ENCODE results near the gene SERP2. TPM values are rescaled to one million over a fixed set of nuclear protein-coding genes. Genes with fewer than 3 reads are reported as not detected.

SERP2 gene
- total and polyA plus RNA-seq, 10 donors = 0.38 to 3.7 (median 1.1) TPM; not detected in 3

- Histone ChIP-seq H3K4me1 (peaks cover 0 to 7% (median 0%) of the 10 kb centered on the region in 6 donors), H3K27ac (no peak overlapping the region), H3K4me3 (no peak overlapping the region), H3K27me3 (replicated peaks in 1 of 7) (peaks cover 0 to 20% (median 0%) of the 10 kb centered on the region in 7 donors), H3K9me3 (no peaks in the 10 kb centered on the region), H3K36me3 (no peaks in the 10 kb centered on the region)
- intact Hi-C loops (cut with DNase I; ENCODE audit: low total_unique reads) = no loop called here
- TF ChIP-seq POLR2AphosphoS5 (IDR thresholded peaks at IDR 0.05) (no peak), POLR2A (IDR thresholded peaks at IDR 0.05) (no peak), CTCF (IDR thresholded peaks at IDR 0.05 in 8 of 11, conservative IDR thresholded peaks at IDR 0.05 in 3 of 11) (no peak)
- no peak for DNase-seq
- WGBS, 5 donors = 41 to 61% (median 58%) methylated on average over 9 of the region's 9 CpGs
These were observed 51.6 kb downstream of the SERP2 start for GRCh38 chr13:44425041-44425814.

GRCh38 chr13:44425815-44426078, 52.1 kb downstream of the SERP2 start:
- Histone ChIP-seq H3K27me3 (replicated peaks in 1 of 7) (peaks cover 0 to 20% (median 0%) of the 10 kb centered on the region in 7 donors), H3K27ac (no peak overlapping the region), H3K4me3 (no peak overlapping the region), H3K9me3 (no peaks in the 10 kb centered on the region), H3K36me3 (no peaks in the 10 kb centered on the region), H3K4me1 (peaks cover 0 to 7% (median 0%) of the 10 kb centered on the region in 6 donors)
- TF ChIP-seq POLR2A (IDR thresholded peaks at IDR 0.05) (no peak), POLR2AphosphoS5 (IDR thresholded peaks at IDR 0.05) (no peak), CTCF (IDR thresholded peaks at IDR 0.05 in 8 of 11, conservative IDR thresholded peaks at IDR 0.05 in 3 of 11) (no peak)
- intact Hi-C loops (cut with DNase I; ENCODE audit: low total_unique reads) = no loop called here
- DNase-seq = no peak
- 91 to 97% (median 96%) methylated on average over 2 of the region's 2 CpGs for WGBS, 5 donors

- WGBS, 5 donors = 62 to 84% (median 82%) methylated on average over 3 of the region's 3 CpGs
- intact Hi-C loops (cut with DNase I; ENCODE audit: low total_unique reads) = no loop called here
- TF ChIP-seq POLR2A (IDR thresholded peaks at IDR 0.05) (no peak), CTCF (IDR thresholded peaks at IDR 0.05 in 8 of 11, conservative IDR thresholded peaks at IDR 0.05 in 3 of 11) (no peak)
- no peak for DNase-seq
- Histone ChIP-seq H3K9me3 (no peaks in the 10 kb centered on the region), H3K4me3 (no peak overlapping the region), H3K27me3 (replicated peaks in 1 of 7) (peaks cover 0 to 20% (median 0%) of the 10 kb centered on the region in 7 donors), H3K27ac (no peak overlapping the region), H3K36me3 (no peaks in the 10 kb centered on the region), H3K4me1 (peaks cover 0 to 7% (median 0%) of the 10 kb centered on the region in 6 donors)
These were observed 52.8 kb downstream of the SERP2 start for GRCh38 chr13:44426461-44426860.

GRCh38 chr13:44429311-44429710, 55.7 kb downstream of the SERP2 start:
- H3K27me3 ChIP-seq (replicated peaks in 1 of 7) = no peaks in the 10 kb centered on the region
- no peak overlapping the region for H3K27ac ChIP-seq
- H3K9me3 ChIP-seq = no peaks in the 10 kb centered on the region
- H3K4me3 ChIP-seq = no peak overlapping the region
- intact Hi-C loops (cut with DNase I; ENCODE audit: low total_unique reads) = no loop called here
- H3K36me3 ChIP-seq = peaks cover 0 to 17% (median 3%) of the 10 kb centered on the region in 6 donors
- no peak for DNase-seq
- H3K4me1 ChIP-seq = peaks cover 0 to 12% (median 3%) of the 10 kb centered on the region in 6 donors
- no peak for TF ChIP-seq POLR2AphosphoS5 (IDR thresholded peaks at IDR 0.05)
- no peak for TF ChIP-seq POLR2A (IDR thresholded peaks at IDR 0.05)
- no peak for TF ChIP-seq CTCF (IDR thresholded peaks at IDR 0.05 in 8 of 11, conservative IDR thresholded peaks at IDR 0.05 in 3 of 11)
- WGBS, 5 donors = 77 to 86% (median 85%) methylated on average over 2 of the region's 2 CpGs

All from spleen (tissue), 11 donors.